Stimulated activated CD4-positive, alpha-beta T cell treated with anti-CD3 and anti-CD28 coated beads, Interleukin-1b, Interleukin-23, amount 100 ng/mL, for 24 hours (primary cell): ENCODE data around the gene NFILZ.
"Not testable (repeated sequence)": the region's sequence is repeated elsewhere in the genome, so short reads cannot be mapped to it uniquely, and the experiment has no call there.

Experiments
- DNase-seq, 4 experiments: peaks; one replicate each; pipeline ENCODE4 v3.0.0-alpha.2; 2020; ENCODE audit warnings: low read depth in 4 of 4, low spot score in 1 of 4

NFILZ gene

GRCh38 chr19:8611391-8611876, 19.0 kb upstream of the NFILZ start:
- no peak for DNase-seq

DNA sequence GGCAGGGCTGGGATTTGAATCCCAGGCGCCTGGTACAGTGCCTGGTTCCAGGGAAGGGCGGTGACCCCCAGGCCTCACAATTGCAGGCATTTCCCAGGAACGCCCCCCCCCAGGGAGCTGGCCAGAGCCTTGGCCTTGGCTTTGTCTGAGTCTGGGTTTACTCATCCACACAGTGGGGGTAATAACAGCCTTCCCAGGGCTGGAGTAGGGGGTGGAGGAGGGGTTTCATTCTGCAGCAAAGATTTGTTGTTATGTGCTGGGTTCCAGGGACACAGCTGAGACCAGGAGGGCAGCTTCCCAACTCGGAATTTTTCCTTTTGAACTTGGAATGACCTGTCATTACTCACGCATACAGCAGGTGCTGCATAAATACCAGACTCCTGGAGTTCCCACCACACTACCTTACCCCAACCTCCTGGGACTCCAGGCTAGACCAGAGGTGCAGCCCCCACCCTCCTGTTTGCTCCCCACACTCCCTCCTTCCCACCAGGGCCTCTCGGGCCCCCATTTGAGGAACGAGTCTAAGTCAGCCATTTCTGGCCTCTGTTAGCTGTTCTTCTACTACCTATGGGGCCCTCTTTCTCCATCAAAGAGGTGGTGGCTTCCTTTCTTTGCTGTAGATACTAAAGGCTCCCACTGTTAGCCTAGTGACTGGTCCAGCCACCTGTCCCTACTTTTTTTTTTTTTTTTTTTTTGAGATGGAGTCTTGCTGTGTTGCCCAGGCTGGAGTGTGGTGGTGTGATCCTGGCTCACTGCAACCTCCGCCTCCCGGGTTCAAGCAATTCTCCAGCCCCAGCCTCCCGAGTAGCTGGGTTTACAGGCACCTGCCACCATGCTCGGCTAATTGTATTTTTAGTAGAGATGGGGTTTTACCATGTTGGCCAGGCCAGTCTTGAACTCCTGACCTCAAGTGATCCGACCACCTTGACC, 18.3 kb upstream of the NFILZ start:
- no peak for DNase-seq

- no peak for DNase-seq
Observed at GRCh38 chr19:8612807-8613171, 17.6 kb upstream of the NFILZ start.

- DNase-seq = no peak
Observed at GRCh38 chr19:8614455-8614854, 16.0 kb upstream of the NFILZ start.

GRCh38 chr19:8615024-8615423, 15.4 kb upstream of the NFILZ start:
- DNase-seq = no peak

GRCh38 chr19:8615813-8616596, 14.4 kb upstream of the NFILZ start:
- DNase-seq = peak in 2 of 4 experiments; percentile 31 to 52

DNA sequence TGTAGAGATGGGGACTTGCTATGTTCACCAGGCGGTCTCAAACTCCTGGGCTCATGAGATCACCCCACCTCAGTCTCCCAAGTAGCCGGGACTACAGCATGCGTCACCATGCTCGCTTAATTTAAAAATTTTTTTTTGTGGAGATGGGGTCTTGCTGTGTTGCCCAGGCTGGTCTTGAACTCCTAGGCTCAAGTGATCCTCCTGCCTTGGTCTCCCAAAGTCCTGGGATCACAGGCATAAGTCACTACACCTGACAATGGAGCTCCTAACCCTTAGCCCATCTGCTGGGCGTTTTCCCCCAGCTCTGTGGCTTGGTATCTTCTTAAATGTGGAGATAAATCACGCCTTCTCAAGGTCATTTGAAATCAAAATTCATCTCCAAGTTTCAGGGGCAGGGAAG, 13.6 kb upstream of the NFILZ start:
- no peak for DNase-seq

- not testable (repeated sequence) for DNase-seq
Observed at GRCh38 chr19:8617325-8617724, 13.1 kb upstream of the NFILZ start.

DNA sequence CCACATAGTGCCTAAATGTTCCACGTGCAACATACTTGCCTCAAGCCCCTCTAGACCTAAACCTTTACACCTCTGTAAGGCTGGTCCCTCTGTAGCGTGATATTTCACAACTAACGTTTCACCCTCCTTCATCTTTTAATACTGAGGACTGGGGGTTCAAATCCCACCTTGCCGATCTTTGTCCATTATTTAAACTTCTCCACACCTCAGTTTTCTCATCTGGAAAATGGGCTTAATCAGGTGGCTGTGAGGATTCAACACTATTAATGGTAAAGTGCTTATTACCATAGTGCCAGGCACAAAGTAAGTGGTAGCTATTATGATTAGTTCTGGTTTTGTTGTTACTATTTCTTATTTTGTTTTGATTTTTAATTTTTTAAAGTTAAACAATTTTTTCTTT, 12.4 kb upstream of the NFILZ start:
- no peak for DNase-seq

GRCh38 chr19:8618751-8619150, 11.7 kb upstream of the NFILZ start:
- DNase-seq = no peak

- DNase-seq = not testable (repeated sequence)
Observed at GRCh38 chr19:8622886-8623285, 7.5 kb upstream of the NFILZ start.

DNA sequence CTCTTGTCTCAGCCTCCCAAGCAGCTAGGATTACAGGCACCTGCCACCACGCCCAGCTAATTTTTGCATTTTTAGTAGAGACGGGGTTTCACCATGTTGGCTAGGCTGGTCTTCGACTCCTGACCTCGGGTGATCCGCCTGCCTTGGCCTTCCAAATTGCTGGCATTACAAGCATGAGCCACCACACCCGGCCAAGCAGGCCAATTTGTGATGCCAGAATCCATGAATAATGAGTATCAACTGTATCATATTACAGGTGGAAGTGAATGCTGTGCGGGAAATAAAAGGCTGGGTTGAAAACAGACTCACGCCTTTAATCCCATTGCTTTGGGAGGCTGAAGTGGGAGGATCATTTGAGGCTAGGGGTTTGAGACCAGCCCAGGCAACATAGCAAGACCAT, 3.6 kb upstream of the NFILZ start:
- no peak for DNase-seq

- no peak for DNase-seq
Observed at GRCh38 chr19:8629184-8629583, 1.2 kb upstream of the NFILZ start.

GRCh38 chr19:8630796-8631424, 477 bp downstream of the NFILZ start:
- no peak for DNase-seq

DNA sequence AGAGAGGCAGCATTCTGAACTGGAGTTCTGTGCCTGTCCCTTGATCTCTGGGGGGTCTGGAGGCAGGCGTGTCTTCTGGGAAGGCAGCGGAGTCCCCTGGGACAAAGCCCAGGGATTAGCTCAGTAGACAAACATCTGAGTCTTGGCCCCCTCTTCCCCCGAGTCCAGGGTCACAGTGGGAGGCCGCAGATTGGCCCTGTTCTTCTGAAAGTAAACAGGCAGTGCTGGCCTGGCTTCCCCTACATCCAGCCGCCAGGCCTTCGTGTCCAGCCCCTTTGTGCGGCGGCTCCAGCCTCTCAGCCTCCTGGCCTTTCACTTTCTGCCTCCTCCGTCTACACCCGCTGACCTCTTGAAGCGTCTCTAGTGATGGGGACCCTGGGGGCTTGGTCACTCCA, 989 bp downstream of the NFILZ start:
- DNase-seq = no peak

DNA sequence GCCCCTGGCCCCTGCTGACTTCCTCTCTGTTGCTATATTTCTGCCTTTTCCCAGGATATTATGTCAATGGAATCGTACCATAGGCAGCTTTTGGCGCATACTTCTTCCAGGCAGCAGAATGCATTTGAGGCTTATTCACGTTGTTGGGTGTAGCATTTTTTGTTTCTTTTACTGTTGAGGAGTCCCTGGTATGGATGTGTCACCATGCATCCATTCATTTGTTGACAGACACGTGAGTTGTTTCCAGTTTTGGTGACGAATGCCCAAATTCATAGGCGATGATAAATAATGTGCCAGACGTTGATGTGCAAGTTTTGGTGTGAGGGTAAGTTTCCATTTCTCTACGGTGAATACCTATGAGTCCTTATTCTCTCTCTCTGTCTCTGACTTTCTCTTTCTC, 5.0 kb downstream of the NFILZ start:
- no peak for DNase-seq

GRCh38 chr19:8637070-8637469, 6.6 kb downstream of the NFILZ start:
- not testable (repeated sequence) for DNase-seq

DNA sequence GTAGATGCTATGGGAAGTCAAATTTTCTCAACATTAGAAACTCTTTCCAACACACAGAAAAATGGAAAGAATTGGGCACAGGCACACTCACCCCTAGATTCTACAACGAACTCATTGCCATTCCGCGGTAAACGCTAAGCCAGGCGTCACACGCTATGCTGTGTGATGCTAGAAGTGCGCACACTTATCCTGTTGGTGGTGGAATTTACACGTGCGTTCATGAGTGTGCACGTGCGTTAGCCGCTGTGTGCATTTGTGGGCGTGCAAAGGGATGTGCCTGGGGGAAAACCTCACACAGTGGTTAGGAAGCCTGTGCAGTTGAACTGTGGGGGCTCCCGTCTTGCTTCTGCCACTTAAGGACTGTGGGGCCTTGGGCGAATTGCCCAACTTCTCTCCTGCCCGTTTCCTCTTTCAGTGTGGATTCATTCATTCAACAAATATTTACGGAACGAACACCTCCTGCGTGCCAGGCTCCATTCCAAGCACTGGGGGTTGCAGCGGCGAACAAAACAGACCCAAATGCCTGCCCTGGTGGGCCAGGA, 7.7 kb downstream of the NFILZ start:
- no peak for DNase-seq

DNA sequence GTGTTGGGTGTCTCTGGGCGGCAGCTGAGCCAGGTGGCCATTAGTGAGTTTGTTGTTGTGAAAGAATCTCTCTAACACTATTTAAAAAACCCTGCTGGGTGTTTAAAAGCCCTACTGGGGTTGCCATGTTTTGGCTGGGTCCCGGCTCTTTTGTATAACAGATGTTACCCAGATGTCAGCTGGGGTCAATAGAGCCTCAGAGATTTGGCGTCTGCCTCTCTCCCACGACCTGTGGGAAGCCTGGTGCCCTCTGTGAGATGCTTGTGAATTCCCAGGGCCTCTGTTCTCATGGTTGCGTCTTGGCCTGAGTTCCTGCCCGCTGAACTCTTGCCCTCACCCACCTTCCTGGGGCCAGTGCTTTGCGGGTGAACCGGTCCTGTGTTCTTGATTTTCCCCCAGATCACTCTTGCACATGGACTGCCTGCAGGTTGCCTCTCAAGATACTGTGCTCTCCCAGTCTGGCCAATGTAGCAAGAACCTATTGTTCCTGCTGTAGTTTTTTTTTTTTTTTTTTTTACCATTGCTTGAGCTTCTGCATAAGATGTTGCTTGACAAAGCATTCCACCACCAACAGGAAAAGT, 9.5 kb downstream of the NFILZ start:
- DNase-seq = no peak

DNA sequence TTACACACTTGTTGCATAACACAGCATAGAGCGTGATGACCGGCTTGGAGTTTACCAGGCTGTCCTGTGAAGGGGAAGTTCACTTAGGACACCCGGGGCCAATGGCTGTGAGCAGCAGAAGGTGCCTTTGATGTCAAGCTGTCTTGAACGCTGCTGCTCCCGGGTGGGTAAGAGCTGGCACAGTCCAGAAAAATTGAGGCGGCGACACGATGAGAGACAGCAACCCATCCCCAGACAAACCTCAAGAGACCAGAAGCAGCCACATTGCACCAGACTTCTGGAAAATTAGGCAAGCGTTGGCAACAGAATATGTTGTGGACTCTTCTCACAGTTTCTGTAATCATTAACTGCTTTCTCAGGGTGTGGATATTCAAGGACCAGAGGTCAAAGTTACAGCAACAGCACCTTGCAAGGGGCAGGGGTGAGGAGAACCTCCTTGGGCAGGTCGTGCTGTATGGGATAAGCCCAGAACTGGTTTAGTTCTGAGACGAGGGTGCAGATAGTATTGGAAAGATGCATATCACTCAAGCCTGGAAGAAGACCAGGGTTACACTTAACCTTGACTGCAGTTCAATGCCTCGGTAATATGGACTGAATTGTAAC, 10.1 kb downstream of the NFILZ start:
- no peak for DNase-seq
